Measurements from ENCODE around the gene DUSP23.

GRCh38 chr1:159803956-159804689 is 23.4 kb downstream of the DUSP23 start:
- TF ChIP-seq POLR2A (IDR thresholded peaks at IDR 0.05; ENCODE audit: low read length) (no peak), GATA1 (IDR thresholded peaks at IDR 0.05; ENCODE audit: low read depth, low read length) (no peak)

Measured in erythroblast (primary cell).